Right atrium auricular region (tissue), 2 donors: ENCODE results near the gene LAMP5. TPM values are rescaled to one million over a fixed set of nuclear protein-coding genes. Genes with fewer than 3 reads are reported as not detected.

ENCODE experiments used
- DNase-seq: peaks from one replicate; pipeline ENCODE4 v3.0.0-alpha.2; 2019; ENCODE audit warnings: low spot score
- H3K27ac ChIP-seq, 2 donors: fragments of 200-600 bp; sonication (generic); 1 replicate in 1 of 2; 2 replicates in 1 of 2; pipeline ENCODE4 v1.5.1; 2016 to 2019
- H3K27me3 ChIP-seq, 2 donors: fragments of 200-600 bp; sonication (generic); one replicate each; pipeline versions ENCODE4 v1.5.1 to v1.6.0; 2017 to 2019
- H3K36me3 ChIP-seq: fragments of 200-600 bp; sonication (generic); one replicate; pipeline ENCODE4 v1.5.1; 2016
- H3K4me1 ChIP-seq, 2 donors: fragments of 200-600 bp; sonication (generic); one replicate each; pipeline versions ENCODE4 v1.5.1 to v1.6.0; 2017 to 2019
- H3K4me3 ChIP-seq, 2 donors: fragments of 200-600 bp; sonication (generic); 1 replicate in 1 of 2; 2 replicates in 1 of 2; pipeline ENCODE4 v1.5.1; 2017 to 2019; ENCODE audit warnings: mild to moderate bottlenecking in 1 of 2, moderate library complexity in 1 of 2
- H3K9me3 ChIP-seq, 2 donors: fragments of 200-600 bp; sonication (generic); one replicate each; pipeline ENCODE4 v1.5.1; 2019
- total RNA-seq, 2 donors: library from RNA; depleted of rRNA; stranded (reverse); fragments of >200 nt; gene quantifications; one replicate each; pipeline ENCODE4 v1.1.0, GENCODE V29; 2016
- TF ChIP-seq, protein P1 (sequence below), 2 donors: fragments of 200-600 bp; sonication (generic); IDR thresholded peaks; one replicate each; pipeline ENCODE4 v1.5.1; 2019; ENCODE audit warnings: antibody characterized with exemption in 2 of 2

Gene LAMP5
- total RNA-seq, 2 donors from 2014 or later = not detected

GRCh38 chr20:9515741-9516233 is 1.4 kb downstream of the LAMP5 start:
- Histone ChIP-seq H3K27me3 (peaks cover 13 to 14% of the 10 kb centered on the region in 2 donors), H3K4me3 (peak overlapping the region in 1 of 2 donors; percentile 31), H3K36me3 (no peaks in the 10 kb centered on the region), H3K27ac (no peak overlapping the region), H3K9me3 (no peaks in the 10 kb centered on the region), H3K4me1 (peaks cover 0 to 31% of the 10 kb centered on the region in 2 donors)
- DNase-seq = no peak
- TF ChIP-seq, protein P1, sequence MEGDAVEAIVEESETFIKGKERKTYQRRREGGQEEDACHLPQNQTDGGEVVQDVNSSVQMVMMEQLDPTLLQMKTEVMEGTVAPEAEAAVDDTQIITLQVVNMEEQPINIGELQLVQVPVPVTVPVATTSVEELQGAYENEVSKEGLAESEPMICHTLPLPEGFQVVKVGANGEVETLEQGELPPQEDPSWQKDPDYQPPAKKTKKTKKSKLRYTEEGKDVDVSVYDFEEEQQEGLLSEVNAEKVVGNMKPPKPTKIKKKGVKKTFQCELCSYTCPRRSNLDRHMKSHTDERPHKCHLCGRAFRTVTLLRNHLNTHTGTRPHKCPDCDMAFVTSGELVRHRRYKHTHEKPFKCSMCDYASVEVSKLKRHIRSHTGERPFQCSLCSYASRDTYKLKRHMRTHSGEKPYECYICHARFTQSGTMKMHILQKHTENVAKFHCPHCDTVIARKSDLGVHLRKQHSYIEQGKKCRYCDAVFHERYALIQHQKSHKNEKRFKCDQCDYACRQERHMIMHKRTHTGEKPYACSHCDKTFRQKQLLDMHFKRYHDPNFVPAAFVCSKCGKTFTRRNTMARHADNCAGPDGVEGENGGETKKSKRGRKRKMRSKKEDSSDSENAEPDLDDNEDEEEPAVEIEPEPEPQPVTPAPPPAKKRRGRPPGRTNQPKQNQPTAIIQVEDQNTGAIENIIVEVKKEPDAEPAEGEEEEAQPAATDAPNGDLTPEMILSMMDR (IDR thresholded peaks at IDR 0.05) = no peak

GRCh38 chr20:9516234-9516871 is 2.0 kb downstream of the LAMP5 start:
- Histone ChIP-seq H3K4me3 (peak overlapping the region in 1 of 2 donors; percentile 31), H3K9me3 (no peaks in the 10 kb centered on the region), H3K27me3 (peaks cover 13 to 14% of the 10 kb centered on the region in 2 donors), H3K4me1 (peaks cover 0 to 31% of the 10 kb centered on the region in 2 donors), H3K36me3 (no peaks in the 10 kb centered on the region), H3K27ac (no peak overlapping the region)
- TF ChIP-seq, protein P1 (IDR thresholded peaks at IDR 0.05) = no peak
- DNase-seq = no peak

DNA sequence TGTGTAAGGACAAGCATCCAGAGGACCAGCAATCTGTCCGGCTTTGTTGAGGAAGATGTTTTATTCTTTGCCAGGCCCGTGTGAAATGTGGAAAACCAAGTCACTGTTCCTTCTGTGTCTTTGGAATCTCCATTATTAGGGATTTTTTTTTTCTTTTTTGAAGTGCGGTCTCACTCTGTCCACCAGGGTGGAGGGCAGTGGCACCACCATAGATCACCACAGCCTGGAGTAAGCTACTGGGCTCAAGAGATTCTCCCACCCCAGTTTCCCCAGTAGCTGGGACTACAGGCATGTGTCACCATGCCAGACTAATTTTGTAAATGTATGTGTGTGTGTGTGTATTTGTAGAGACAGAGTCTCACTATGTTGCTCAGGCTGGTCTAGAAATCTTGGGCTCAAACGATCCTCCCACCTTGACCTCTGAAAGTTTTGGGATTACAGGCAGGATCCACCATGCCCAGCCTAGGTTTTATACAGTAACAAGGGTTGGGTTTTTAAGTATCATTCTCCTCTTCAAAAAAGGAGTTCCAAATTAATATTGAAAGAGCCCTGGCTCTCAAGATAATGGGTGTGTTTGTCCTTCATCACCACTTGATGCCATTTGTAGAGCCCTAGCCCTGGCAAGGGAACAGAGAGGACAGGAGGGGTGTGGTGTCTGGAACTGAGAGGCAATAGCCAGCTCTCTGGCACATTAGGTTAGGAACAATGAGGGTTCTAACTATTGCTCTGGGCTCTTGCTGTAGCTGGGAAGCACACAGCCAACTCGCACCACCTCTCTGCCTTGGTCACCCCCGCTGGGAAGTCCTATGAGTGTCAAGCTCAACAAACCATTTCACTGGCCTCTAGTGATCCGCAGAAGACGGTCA is 3.1 kb downstream of the LAMP5 start:
- H3K27me3 ChIP-seq = peaks cover 13 to 14% of the 10 kb centered on the region in 2 donors
- no peak for DNase-seq

DNA sequence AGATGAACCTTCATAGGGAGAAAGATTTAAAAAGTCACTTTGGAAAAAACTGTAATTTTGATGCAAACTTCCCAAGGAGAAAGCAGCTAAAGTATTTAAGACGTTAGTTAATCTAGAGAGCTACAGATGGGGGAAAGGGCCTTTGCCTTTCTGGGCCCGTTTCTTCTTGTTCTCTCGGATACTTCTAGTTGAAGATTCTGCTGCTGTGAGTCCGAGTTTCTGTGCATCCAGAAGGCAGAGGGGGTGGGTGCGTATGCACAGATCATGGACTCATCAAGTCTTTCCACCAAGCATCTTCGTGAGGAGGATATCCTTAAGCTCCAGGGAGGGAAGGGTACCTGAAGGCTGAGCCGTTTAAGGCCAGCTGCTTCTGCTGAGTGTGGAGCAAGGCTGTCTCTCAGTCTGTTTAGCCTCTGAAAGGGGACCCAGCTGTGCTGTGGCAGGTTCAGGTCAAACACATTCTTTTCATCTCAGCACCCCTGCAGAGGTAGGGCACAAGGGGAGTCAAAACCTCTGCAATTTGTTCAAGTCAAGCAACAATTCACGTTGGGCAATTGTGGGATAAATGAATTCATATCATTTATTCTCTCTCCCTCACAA is 4.3 kb downstream of the LAMP5 start:
- no peak for DNase-seq
- peaks cover 13 to 14% of the 10 kb centered on the region in 2 donors for H3K27me3 ChIP-seq

More for the DNA sequence above, 3.1 kb downstream of the LAMP5 start:
- H3K9me3 ChIP-seq = no peaks in the 10 kb centered on the region
- no peak overlapping the region for H3K27ac ChIP-seq
- no peak overlapping the region for H3K4me3 ChIP-seq
- H3K36me3 ChIP-seq = no peaks in the 10 kb centered on the region
- peaks cover 0 to 31% of the 10 kb centered on the region in 2 donors for H3K4me1 ChIP-seq
- TF ChIP-seq, protein P1 (IDR thresholded peaks at IDR 0.05) = no peak

DNA sequence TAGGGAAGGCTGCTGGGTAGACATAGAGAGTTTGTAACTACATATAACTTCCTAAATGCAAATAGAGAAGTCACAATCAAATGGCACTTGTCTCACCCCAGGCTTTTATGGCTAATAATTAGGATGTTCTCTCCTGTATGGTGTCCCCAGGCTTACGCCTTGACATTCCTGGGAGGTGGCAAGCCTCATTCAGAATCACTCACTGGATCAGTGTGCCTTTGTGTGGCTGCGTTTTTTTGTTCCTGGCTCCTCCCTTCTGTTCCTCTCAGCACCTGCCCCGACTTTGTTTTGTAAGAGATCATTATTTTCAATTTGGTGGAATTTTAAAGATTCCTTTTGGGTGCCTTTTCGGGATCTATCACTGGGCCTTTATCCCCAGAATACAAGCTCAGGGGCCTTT is 5.7 kb downstream of the LAMP5 start:
- peaks cover 0 to 18% of the 10 kb centered on the region in 2 donors for H3K4me1 ChIP-seq
- H3K27ac ChIP-seq = no peak overlapping the region
- H3K27me3 ChIP-seq = peaks cover 8 to 10% of the 10 kb centered on the region in 2 donors
- H3K9me3 ChIP-seq = no peaks in the 10 kb centered on the region
- TF ChIP-seq, protein P1 (IDR thresholded peaks at IDR 0.05) = no peak
- H3K4me3 ChIP-seq = no peak overlapping the region
- DNase-seq = no peak
- no peaks in the 10 kb centered on the region for H3K36me3 ChIP-seq

More for the DNA sequence above, 4.3 kb downstream of the LAMP5 start:
- H3K4me1 ChIP-seq = peaks cover 0 to 31% of the 10 kb centered on the region in 2 donors
- no peak overlapping the region for H3K27ac ChIP-seq
- H3K4me3 ChIP-seq = no peak overlapping the region
- no peaks in the 10 kb centered on the region for H3K36me3 ChIP-seq
- H3K9me3 ChIP-seq = no peaks in the 10 kb centered on the region
- TF ChIP-seq, protein P1 (IDR thresholded peaks at IDR 0.05) = no peak
